Tibial nerve (tissue), 4 donors: ENCODE data around the gene STARD13. TPM values are rescaled to one million over a fixed set of nuclear protein-coding genes. Genes with fewer than 3 reads are reported as not detected.

Experiments
- DNase-seq, 2 donors: peaks; one replicate each; pipeline ENCODE4 v3.0.0-alpha.2; 2019; ENCODE audit warnings: low spot score in 2 of 2
- H3K27ac ChIP-seq, 4 donors: fragments of 200-600 bp; sonication (generic) in 3 of 4; one replicate each; pipeline ENCODE4 v1.5.1; 2017 to 2019; ENCODE audit warnings: mild to moderate bottlenecking in 1 of 4
- H3K27me3 ChIP-seq, 2 donors: fragments of 200-600 bp; sonication (generic) in 1 of 2; one replicate each; pipeline versions ENCODE4 v1.5.1 to v1.6.0; 2017 to 2019
- H3K36me3 ChIP-seq, 3 donors: fragments of 200-600 bp; sonication (generic); one replicate each; pipeline ENCODE4 v1.5.1; 2018 to 2019
- H3K4me1 ChIP-seq, 4 donors: fragments of 200-600 bp; sonication (generic) in 3 of 4; one replicate each; pipeline ENCODE4 v1.5.1; 2017 to 2019
- H3K4me3 ChIP-seq, 4 donors: fragments of 200-600 bp; sonication (generic) in 3 of 4; one replicate each; pipeline ENCODE4 v1.5.1; 2017 to 2019; ENCODE audit warnings: mild to moderate bottlenecking in 1 of 4, moderate library complexity in 1 of 4
- H3K9me3 ChIP-seq, 4 donors: fragments of 200-600 bp; sonication (generic) in 3 of 4; one replicate each; pipeline ENCODE4 v1.5.1; 2017 to 2019
- EP300 ChIP-seq, 2 donors: sonication (generic); formaldehyde crosslinking; IDR thresholded peaks; one replicate each; pipeline ENCODE4 v1.6.1; 2017; ENCODE audit warnings: antibody characterized with exemption in 2 of 2, mild to moderate bottlenecking in 1 of 2
- POLR2A ChIP-seq, 2 donors: fragments of 450-650 bp; IDR thresholded peaks; one replicate each; pipeline ENCODE4 v1.6.1; 2017; ENCODE audit warnings: antibody characterized with exemption in 2 of 2, mild to moderate bottlenecking in 2 of 2, moderate library complexity in 2 of 2
- WGBS, 2 donors: methylation state at CpG; one replicate each; pipeline ENCODE4 v1.1.5; 2018; 5-methylcytosine and 5-hydroxymethylcytosine counted together
- total RNA-seq, 4 donors: library from RNA; depleted of rRNA; stranded (reverse); fragments of >200 nt; gene quantifications; one replicate each; pipeline ENCODE4 v1.1.0, GENCODE V29; 2016
- TF ChIP-seq, protein P1 (sequence below), 5 experiments: fragments of 200-600 bp in 3 of 5; fragments of 450-650 bp in 2 of 5; sonication (generic) in 3 of 5; IDR thresholded peaks; one replicate each; pipeline ENCODE4 v1.5.1; 2016 to 2019; ENCODE audit warnings: antibody characterized with exemption in 5 of 5, mild to moderate bottlenecking in 3 of 5, moderate library complexity in 2 of 5

Gene STARD13
- total RNA-seq, 4 donors from 2014 or later, result 52.7 to 125 (median 80.0) TPM

- H3K4me1 ChIP-seq, result peaks cover 0 to 100% (median 52%) of the 10 kb centered on the region in 4 donors
- H3K4me3 ChIP-seq, result no peak overlapping the region
- H3K27me3 ChIP-seq, result no peaks in the 10 kb centered on the region
- H3K36me3 ChIP-seq, result no peaks in the 10 kb centered on the region
- no peak for TF ChIP-seq POLR2A (IDR thresholded peaks at IDR 0.05)
- TF ChIP-seq EP300 (IDR thresholded peaks at IDR 0.05), result no peak
- TF ChIP-seq, protein P1, sequence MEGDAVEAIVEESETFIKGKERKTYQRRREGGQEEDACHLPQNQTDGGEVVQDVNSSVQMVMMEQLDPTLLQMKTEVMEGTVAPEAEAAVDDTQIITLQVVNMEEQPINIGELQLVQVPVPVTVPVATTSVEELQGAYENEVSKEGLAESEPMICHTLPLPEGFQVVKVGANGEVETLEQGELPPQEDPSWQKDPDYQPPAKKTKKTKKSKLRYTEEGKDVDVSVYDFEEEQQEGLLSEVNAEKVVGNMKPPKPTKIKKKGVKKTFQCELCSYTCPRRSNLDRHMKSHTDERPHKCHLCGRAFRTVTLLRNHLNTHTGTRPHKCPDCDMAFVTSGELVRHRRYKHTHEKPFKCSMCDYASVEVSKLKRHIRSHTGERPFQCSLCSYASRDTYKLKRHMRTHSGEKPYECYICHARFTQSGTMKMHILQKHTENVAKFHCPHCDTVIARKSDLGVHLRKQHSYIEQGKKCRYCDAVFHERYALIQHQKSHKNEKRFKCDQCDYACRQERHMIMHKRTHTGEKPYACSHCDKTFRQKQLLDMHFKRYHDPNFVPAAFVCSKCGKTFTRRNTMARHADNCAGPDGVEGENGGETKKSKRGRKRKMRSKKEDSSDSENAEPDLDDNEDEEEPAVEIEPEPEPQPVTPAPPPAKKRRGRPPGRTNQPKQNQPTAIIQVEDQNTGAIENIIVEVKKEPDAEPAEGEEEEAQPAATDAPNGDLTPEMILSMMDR (IDR thresholded peaks at IDR 0.05), result no peak
- peak overlapping the region; percentile 58 to 97 (median 78) for H3K27ac ChIP-seq
- no peaks in the 10 kb centered on the region for H3K9me3 ChIP-seq
- no peak for DNase-seq
Measured at GRCh38 chr13:33265133-33265532, 20.4 kb downstream of the STARD13 start.

- no peaks in the 10 kb centered on the region for H3K9me3 ChIP-seq
- H3K27me3 ChIP-seq, result no peaks in the 10 kb centered on the region
- 33 to 41% methylated on average over 4 of the region's 4 CpGs for WGBS, 2 donors
- no peaks in the 10 kb centered on the region for H3K36me3 ChIP-seq
- H3K27ac ChIP-seq, result peak overlapping the region; percentile 58 to 97 (median 78)
- TF ChIP-seq EP300 (IDR thresholded peaks at IDR 0.05) (no peak), POLR2A (IDR thresholded peaks at IDR 0.05) (no peak)
- TF ChIP-seq, protein P1 (IDR thresholded peaks at IDR 0.05), result no peak
- no peak for DNase-seq
- peaks cover 0 to 99% (median 50%) of the 10 kb centered on the region in 4 donors for H3K4me1 ChIP-seq
- no peak overlapping the region for H3K4me3 ChIP-seq
Measured at GRCh38 chr13:33264620-33264978, 21.0 kb downstream of the STARD13 start.

- Histone ChIP-seq H3K4me3 (peak overlapping the region in 1 of 4 donors; percentile 13), H3K9me3 (no peaks in the 10 kb centered on the region), H3K36me3 (no peaks in the 10 kb centered on the region), H3K27me3 (no peaks in the 10 kb centered on the region), H3K27ac (peak overlapping the region; percentile 58 to 97 (median 78)), H3K4me1 (peaks cover 0 to 99% (median 52%) of the 10 kb centered on the region in 4 donors)
- peak in 1 of 2 donors; percentile 54 for TF ChIP-seq EP300 (IDR thresholded peaks at IDR 0.05)
- TF ChIP-seq, protein P1 (IDR thresholded peaks at IDR 0.05), result no peak
- 49 to 60% methylated on average over 5 of the region's 5 CpGs for WGBS, 2 donors
- no peak for DNase-seq
Measured at GRCh38 chr13:33263976-33264619, 21.5 kb downstream of the STARD13 start.

- no peak for DNase-seq
- no peaks in the 10 kb centered on the region for H3K27me3 ChIP-seq
- H3K36me3 ChIP-seq, result no peaks in the 10 kb centered on the region
- no peaks in the 10 kb centered on the region for H3K9me3 ChIP-seq
- H3K4me1 ChIP-seq, result peaks cover 0 to 99% (median 50%) of the 10 kb centered on the region in 4 donors
- peak overlapping the region; percentile 58 to 97 (median 78) for H3K27ac ChIP-seq
- peak overlapping the region in 1 of 4 donors; percentile 13 for H3K4me3 ChIP-seq
- TF ChIP-seq, protein P1 (IDR thresholded peaks at IDR 0.05), result no peak
- TF ChIP-seq EP300 (IDR thresholded peaks at IDR 0.05) (no peak), POLR2A (IDR thresholded peaks at IDR 0.05) (no peak)
- 49 to 56% methylated on average over 5 of the region's 5 CpGs for WGBS, 2 donors
Measured at GRCh38 chr13:33263484-33263883, 22.1 kb downstream of the STARD13 start.

- peaks cover 0 to 99% (median 48%) of the 10 kb centered on the region in 4 donors for H3K4me1 ChIP-seq
- no peak for TF ChIP-seq EP300 (IDR thresholded peaks at IDR 0.05)
- TF ChIP-seq, protein P1 (IDR thresholded peaks at IDR 0.05), result peak in 1 of 5 experiments; percentile 21
- no peak for TF ChIP-seq POLR2A (IDR thresholded peaks at IDR 0.05)
Measured at GRCh38 chr13:33262997-33263396, 22.6 kb downstream of the STARD13 start.

More at GRCh38 chr13:33262997-33263396, 22.6 kb downstream of the STARD13 start:
- H3K4me3 ChIP-seq, result no peak overlapping the region
- H3K27ac ChIP-seq, result peak overlapping the region; percentile 33 to 97 (median 68)
- H3K36me3 ChIP-seq, result no peaks in the 10 kb centered on the region
- no peaks in the 10 kb centered on the region for H3K9me3 ChIP-seq
- 36 to 54% methylated on average over 2 of the region's 2 CpGs for WGBS, 2 donors
- H3K27me3 ChIP-seq, result no peaks in the 10 kb centered on the region
- no peak for DNase-seq
